OCI-LY1 (cell line): Measurements from ENCODE around the gene CCDC81.
"Not testable (repeated sequence)": the region's sequence is repeated elsewhere in the genome, so short reads cannot be mapped to it uniquely, and the experiment has no call there.

Experiments used
- H2AFZ ChIP-seq: fragments of 200-600 bp; sonication (generic), shearing (Covaris generic); 2 replicates; pipeline ENCODE4 v1.6.0; 2014; ENCODE audit warnings: antibody characterized with exemption, mild to moderate bottlenecking, low read length
- H3F3A ChIP-seq: fragments of 200-600 bp; sonication (generic), shearing (Covaris generic); 2 replicates; pipeline ENCODE4 v1.6.0; 2014; ENCODE audit warnings: mild to moderate bottlenecking, antibody characterized with exemption, low read length, moderate library complexity; ENCODE audit not compliant: insufficient read depth
- H3K27ac ChIP-seq: fragments of 200-600 bp; sonication (generic); 2 replicates; pipeline ENCODE4 v1.5.1; 2014; ENCODE audit warnings: low read length, mixed run types, mild to moderate bottlenecking, low read depth; ENCODE audit not compliant: poor library complexity, severe bottlenecking
- H3K27me3 ChIP-seq: fragments of 200-600 bp; sonication (generic); 2 replicates; pipeline ENCODE4 v1.6.0; 2014; ENCODE audit warnings: antibody characterized with exemption, mild to moderate bottlenecking, low read length, moderate library complexity; ENCODE audit not compliant: insufficient read depth
- H3K36me3 ChIP-seq: fragments of 200-600 bp; sonication (generic); 2 replicates; pipeline ENCODE4 v1.6.1; 2014; ENCODE audit warnings: mild to moderate bottlenecking, antibody characterized with exemption, low read length, moderate library complexity, mixed read lengths; ENCODE audit not compliant: insufficient read depth
- H3K4me1 ChIP-seq: fragments of 200-600 bp; sonication (generic); 2 replicates; pipeline ENCODE4 v1.5.1; 2014; ENCODE audit warnings: mild to moderate bottlenecking, low read length, moderate library complexity; ENCODE audit not compliant: insufficient read depth, severe bottlenecking
- H3K4me2 ChIP-seq: fragments of 200-600 bp; sonication (generic), shearing (Covaris generic); 2 replicates; pipeline ENCODE4 v1.6.1; 2014; ENCODE audit warnings: low read length
- H3K4me3 ChIP-seq: fragments of 200-600 bp; sonication (generic); 2 replicates; pipeline ENCODE4 v1.5.1; 2014; ENCODE audit warnings: low read length, low read depth, mild to moderate bottlenecking, mixed read lengths; ENCODE audit not compliant: poor library complexity, severe bottlenecking
- H3K79me2 ChIP-seq: fragments of 200-600 bp; shearing (Covaris generic); 2 replicates; pipeline ENCODE4 v1.6.1; 2016; ENCODE audit warnings: mixed run types, low read length, mixed read lengths; ENCODE audit not compliant: insufficient read depth
- H3K9ac ChIP-seq: fragments of 200-600 bp; sonication (generic), shearing (Covaris generic); 2 replicates; pipeline ENCODE4 v1.6.1; 2014; ENCODE audit warnings: mild to moderate bottlenecking, low read length, mixed read lengths
- H3K9me2 ChIP-seq: fragments of 200-600 bp; sonication (generic), shearing (Covaris generic); 2 replicates; pipeline ENCODE4 v1.6.1; 2014; ENCODE audit warnings: low read depth, mild to moderate bottlenecking, low read length, mixed read lengths
- H3K9me3 ChIP-seq: fragments of 200-600 bp; shearing (Covaris generic); 2 replicates; pipeline ENCODE4 v1.6.1; 2014; ENCODE audit warnings: low read length, mixed read lengths
- H4K20me1 ChIP-seq: fragments of 200-600 bp; sonication (generic), shearing (Covaris generic); 2 replicates; pipeline ENCODE4 v1.6.0; 2016; ENCODE audit warnings: mild to moderate bottlenecking, low read length; ENCODE audit not compliant: insufficient read depth
- EZH2 ChIP-seq: fragments of 200-600 bp; sonication (generic), shearing (Covaris generic); IDR thresholded peaks from 2 replicates; pipeline ENCODE4 v1.8.0; 2017; ENCODE audit warnings: borderline replicate concordance, mixed run types, mild to moderate bottlenecking, antibody characterized with exemption, low read length, moderate library complexity, mixed read lengths
- TF ChIP-seq, protein P1 (sequence below): fragments of 200-600 bp; sonication (generic), shearing (Covaris generic); IDR thresholded peaks from 2 replicates; pipeline ENCODE4 v1.5.1; 2017; ENCODE audit warnings: mild to moderate bottlenecking, antibody characterized with exemption, low read length, moderate library complexity, mixed read lengths

The CCDC81 gene

DNA sequence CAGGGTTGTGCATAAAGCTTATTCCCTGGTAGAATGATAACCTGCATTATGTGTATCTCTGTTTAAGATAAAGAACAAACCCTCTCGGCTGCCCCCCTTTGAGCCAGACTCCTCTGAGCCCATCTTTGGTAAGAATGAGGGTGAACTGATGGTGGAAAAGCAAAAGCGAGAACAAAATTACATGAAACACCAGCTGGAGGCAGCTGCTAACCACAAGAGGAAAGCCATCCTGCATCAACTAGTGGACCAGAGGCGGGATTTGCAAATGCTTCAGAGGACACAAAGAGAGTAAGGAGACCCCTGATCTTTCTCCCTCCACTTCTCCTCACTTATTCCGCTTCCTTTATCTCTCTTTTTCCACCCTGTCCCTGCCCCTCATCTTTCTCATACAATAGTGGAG, 40.3 kb downstream of the CCDC81 start:
- H4K20me1 ChIP-seq: no peaks in the 10 kb centered on the region

DNA sequence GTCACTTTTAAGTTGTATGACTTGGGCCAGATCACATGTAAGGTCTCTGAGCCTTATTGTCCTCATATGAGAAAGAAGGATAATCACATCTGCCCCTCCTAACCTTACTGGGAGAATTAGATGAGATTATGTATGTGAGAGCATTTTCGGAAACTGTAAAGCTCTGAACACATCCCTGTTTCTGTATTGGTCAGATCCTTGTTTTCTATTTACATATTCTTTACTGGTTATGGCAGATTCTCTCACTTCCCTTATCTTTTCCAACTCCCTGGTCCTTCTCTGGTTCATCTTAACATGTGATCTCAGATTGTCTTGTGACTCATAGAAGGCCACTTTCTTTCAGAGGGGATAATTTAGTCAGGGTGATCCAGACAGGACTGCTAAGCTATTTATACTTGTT, 41.8 kb downstream of the CCDC81 start:
- H3K4me1 ChIP-seq: no peaks in the 10 kb centered on the region
- TF ChIP-seq, protein P1, sequence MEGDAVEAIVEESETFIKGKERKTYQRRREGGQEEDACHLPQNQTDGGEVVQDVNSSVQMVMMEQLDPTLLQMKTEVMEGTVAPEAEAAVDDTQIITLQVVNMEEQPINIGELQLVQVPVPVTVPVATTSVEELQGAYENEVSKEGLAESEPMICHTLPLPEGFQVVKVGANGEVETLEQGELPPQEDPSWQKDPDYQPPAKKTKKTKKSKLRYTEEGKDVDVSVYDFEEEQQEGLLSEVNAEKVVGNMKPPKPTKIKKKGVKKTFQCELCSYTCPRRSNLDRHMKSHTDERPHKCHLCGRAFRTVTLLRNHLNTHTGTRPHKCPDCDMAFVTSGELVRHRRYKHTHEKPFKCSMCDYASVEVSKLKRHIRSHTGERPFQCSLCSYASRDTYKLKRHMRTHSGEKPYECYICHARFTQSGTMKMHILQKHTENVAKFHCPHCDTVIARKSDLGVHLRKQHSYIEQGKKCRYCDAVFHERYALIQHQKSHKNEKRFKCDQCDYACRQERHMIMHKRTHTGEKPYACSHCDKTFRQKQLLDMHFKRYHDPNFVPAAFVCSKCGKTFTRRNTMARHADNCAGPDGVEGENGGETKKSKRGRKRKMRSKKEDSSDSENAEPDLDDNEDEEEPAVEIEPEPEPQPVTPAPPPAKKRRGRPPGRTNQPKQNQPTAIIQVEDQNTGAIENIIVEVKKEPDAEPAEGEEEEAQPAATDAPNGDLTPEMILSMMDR: no peak
- no peak for TF ChIP-seq EZH2
- H3K79me2 ChIP-seq: no peaks in the 10 kb centered on the region
- no peaks in the 10 kb centered on the region for H3F3A ChIP-seq
- no peak overlapping the region for H3K4me3 ChIP-seq
- H3K9me2 ChIP-seq: no peaks in the 10 kb centered on the region
- 0 out of 2 replicates have a peak, but pooled peaks cover 6% of the 10 kb centered on the region for H3K27me3 ChIP-seq
- H3K36me3 ChIP-seq: no peaks in the 10 kb centered on the region
- no peaks in the 10 kb centered on the region for H4K20me1 ChIP-seq
- no peak overlapping the region for H3K9ac ChIP-seq
- no peaks in the 10 kb centered on the region for H3K9me3 ChIP-seq
- H3K27ac ChIP-seq: no peak overlapping the region
- H2AFZ ChIP-seq: no peak overlapping the region
- H3K4me2 ChIP-seq: no peak overlapping the region

More for the DNA sequence above, 40.3 kb downstream of the CCDC81 start:
- H2AFZ ChIP-seq: no peak overlapping the region
- no peaks in the 10 kb centered on the region for H3K79me2 ChIP-seq
- H3K9me3 ChIP-seq: no peaks in the 10 kb centered on the region
- no peak for TF ChIP-seq EZH2
- no peak overlapping the region for H3K4me2 ChIP-seq
- no peaks in the 10 kb centered on the region for H3K36me3 ChIP-seq
- H3K4me3 ChIP-seq: no peak overlapping the region
- no peak overlapping the region for H3K9ac ChIP-seq
- H3F3A ChIP-seq: no peaks in the 10 kb centered on the region
- no peaks in the 10 kb centered on the region for H3K4me1 ChIP-seq
- no peaks in the 10 kb centered on the region for H3K27me3 ChIP-seq
- no peaks in the 10 kb centered on the region for H3K9me2 ChIP-seq
- no peak overlapping the region for H3K27ac ChIP-seq

DNA sequence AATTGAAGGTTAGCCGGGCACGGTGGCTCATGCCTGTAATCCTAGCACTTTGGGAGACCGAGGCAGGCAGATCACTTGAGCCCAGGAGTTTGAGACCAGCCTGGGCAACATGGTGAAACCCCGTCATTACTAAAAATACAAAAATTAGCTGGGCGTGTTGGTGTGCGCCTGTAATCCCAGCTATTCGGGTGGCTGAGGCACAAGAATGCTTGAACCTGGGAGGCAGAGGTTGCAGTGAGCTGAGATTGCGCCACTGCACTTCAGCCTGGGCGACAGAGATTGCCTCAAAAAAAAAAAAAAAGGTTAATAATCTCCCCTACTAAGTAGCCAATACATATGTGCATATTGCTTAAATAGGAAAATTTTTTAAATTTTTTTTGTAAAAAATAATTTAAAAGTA, 42.3 kb downstream of the CCDC81 start:
- not testable (repeated sequence) for H3K4me2 ChIP-seq, H4K20me1 ChIP-seq, H3K27me3 ChIP-seq, H3K9me3 ChIP-seq, H3F3A ChIP-seq, H3K27ac ChIP-seq, H2AFZ ChIP-seq, H3K79me2 ChIP-seq, H3K4me1 ChIP-seq, H3K9me2 ChIP-seq, H3K9ac ChIP-seq, H3K4me3 ChIP-seq, H3K36me3 ChIP-seq

DNA sequence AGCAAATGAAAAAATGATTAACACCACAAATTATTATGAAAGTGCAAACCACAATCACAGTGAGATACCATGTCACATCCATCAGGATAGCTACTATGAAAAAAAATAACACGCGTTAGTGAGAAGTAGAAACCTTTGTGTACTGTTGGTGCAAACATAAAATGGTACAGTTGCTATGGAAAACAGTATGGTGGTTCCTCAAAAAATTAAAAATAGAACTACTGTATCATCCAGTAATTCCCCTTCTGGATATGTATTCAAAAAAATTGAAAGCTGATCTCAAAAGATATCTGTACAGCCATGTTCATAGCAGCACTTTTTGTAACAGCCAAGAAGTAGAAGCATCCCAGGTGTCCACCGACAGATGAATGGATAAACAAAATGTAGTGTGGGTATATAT, 43.4 kb downstream of the CCDC81 start:
- no peak overlapping the region for H3K27ac ChIP-seq
- H3K4me3 ChIP-seq: no peak overlapping the region
- H3K9me2 ChIP-seq: no peaks in the 10 kb centered on the region
- no peaks in the 10 kb centered on the region for H3K79me2 ChIP-seq
- no peak for TF ChIP-seq EZH2
- TF ChIP-seq, protein P1: no peak
- H3F3A ChIP-seq: no peaks in the 10 kb centered on the region
- H3K9ac ChIP-seq: no peak overlapping the region
- no peaks in the 10 kb centered on the region for H3K4me1 ChIP-seq
- H3K27me3 ChIP-seq: 0 out of 2 replicates have a peak, but pooled peaks cover 6% of the 10 kb centered on the region
- no peaks in the 10 kb centered on the region for H4K20me1 ChIP-seq
- H3K9me3 ChIP-seq: no peaks in the 10 kb centered on the region
- no peaks in the 10 kb centered on the region for H3K36me3 ChIP-seq
- H3K4me2 ChIP-seq: no peak overlapping the region
- no peak overlapping the region for H2AFZ ChIP-seq
